Progenitor cell of endocrine pancreas (in vitro differentiated cells): ENCODE results near the gene SUMF1. TPM values are rescaled to one million over a fixed set of nuclear protein-coding genes. Genes with fewer than 3 reads are reported as not detected.

Experiments
- DNase-seq: peaks from one replicate; pipeline ENCODE4 v3.0.0; 2021; ENCODE audit warnings: low spot score; ENCODE audit not compliant: unreplicated experiment
- H3K27ac Mint-ChIP-seq: 2 replicates; pipeline ENCODE4 v1.8.0; 2021; ENCODE audit warnings: mild to moderate bottlenecking, moderate library complexity, mixed read lengths
- H3K27me3 Mint-ChIP-seq: 2 replicates; pipeline ENCODE4 v1.8.0; 2021; ENCODE audit warnings: mixed read lengths
- H3K36me3 Mint-ChIP-seq: 2 replicates; pipeline ENCODE4 v1.8.0; 2022; ENCODE audit warnings: mixed read lengths; ENCODE audit not compliant: insufficient read depth
- H3K4me1 Mint-ChIP-seq: 2 replicates; pipeline ENCODE4 v1.8.0; 2021; ENCODE audit warnings: low read depth, mixed read lengths
- H3K4me3 Mint-ChIP-seq: 2 replicates; pipeline ENCODE4 v1.8.0; 2021; ENCODE audit warnings: low read depth, mild to moderate bottlenecking, moderate library complexity, mixed read lengths
- H3K9me3 Mint-ChIP-seq: 2 replicates; pipeline ENCODE4 v1.8.0; 2021; ENCODE audit warnings: low read depth, mixed read lengths
- total RNA-seq: library from RNA; stranded (reverse); gene quantifications from 2 replicates; pipeline ENCODE4 v1.2.1, GENCODE V29; 2021
- TF ChIP-seq, protein P1 (sequence below): fragments of 200-600 bp; sonication (generic); IDR thresholded peaks from one replicate; pipeline ENCODE4 v1.5.0; 2021; ENCODE audit warnings: antibody characterized with exemption, mild to moderate bottlenecking; ENCODE audit not compliant: unreplicated experiment

Gene SUMF1
- total RNA-seq, 1 donor from 2014 or later = 25.0 TPM

DNA sequence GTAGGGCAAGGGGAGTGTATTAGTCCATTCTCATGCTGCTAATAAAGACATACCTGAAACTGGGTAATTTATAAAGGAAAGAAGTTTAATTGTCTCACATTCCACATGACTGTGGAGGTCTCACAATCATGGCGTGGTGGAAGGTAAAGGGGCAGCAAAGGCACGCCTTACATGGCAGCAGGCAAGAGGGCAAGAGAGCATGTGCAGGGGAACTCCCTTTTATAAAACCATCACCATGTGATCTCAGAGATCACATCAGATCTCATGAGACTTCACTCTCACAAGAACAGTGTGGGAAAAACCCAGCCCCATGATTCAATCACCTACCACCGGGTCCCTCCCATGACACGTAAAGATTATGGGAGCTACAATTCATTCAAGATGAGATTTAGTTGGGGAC lies 41.4 kb downstream of the SUMF1 start:
- no peak for DNase-seq
- no peaks in the 10 kb centered on the region for H3K9me3 Mint-ChIP-seq
- H3K36me3 Mint-ChIP-seq = no peaks in the 10 kb centered on the region
- H3K27ac Mint-ChIP-seq = no peak overlapping the region
- no peaks in the 10 kb centered on the region for H3K27me3 Mint-ChIP-seq
- H3K4me3 Mint-ChIP-seq = no peak overlapping the region
- peaks cover 11% of the 10 kb centered on the region for H3K4me1 Mint-ChIP-seq
- TF ChIP-seq, protein P1, sequence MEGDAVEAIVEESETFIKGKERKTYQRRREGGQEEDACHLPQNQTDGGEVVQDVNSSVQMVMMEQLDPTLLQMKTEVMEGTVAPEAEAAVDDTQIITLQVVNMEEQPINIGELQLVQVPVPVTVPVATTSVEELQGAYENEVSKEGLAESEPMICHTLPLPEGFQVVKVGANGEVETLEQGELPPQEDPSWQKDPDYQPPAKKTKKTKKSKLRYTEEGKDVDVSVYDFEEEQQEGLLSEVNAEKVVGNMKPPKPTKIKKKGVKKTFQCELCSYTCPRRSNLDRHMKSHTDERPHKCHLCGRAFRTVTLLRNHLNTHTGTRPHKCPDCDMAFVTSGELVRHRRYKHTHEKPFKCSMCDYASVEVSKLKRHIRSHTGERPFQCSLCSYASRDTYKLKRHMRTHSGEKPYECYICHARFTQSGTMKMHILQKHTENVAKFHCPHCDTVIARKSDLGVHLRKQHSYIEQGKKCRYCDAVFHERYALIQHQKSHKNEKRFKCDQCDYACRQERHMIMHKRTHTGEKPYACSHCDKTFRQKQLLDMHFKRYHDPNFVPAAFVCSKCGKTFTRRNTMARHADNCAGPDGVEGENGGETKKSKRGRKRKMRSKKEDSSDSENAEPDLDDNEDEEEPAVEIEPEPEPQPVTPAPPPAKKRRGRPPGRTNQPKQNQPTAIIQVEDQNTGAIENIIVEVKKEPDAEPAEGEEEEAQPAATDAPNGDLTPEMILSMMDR = no peak

DNA sequence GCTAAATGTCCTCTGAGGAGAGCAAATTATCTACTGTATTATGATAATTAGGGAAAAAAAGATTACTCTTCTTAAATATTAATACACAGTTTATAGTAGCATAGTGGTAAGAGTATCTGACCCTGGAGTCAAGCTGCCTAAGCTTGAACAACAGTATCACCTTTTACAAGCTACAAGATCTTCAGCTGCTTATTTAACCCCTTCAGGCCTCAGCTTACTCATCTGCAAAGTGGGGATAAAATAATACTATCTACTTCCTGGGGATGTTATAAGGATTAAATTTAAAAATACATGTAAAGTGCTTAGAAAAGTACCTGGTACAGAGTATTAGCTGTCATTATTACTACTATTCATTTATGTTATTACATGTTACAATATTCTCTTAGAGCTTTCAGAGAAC lies 42.0 kb downstream of the SUMF1 start:
- H3K9me3 Mint-ChIP-seq = no peaks in the 10 kb centered on the region
- no peak for DNase-seq
- H3K36me3 Mint-ChIP-seq = no peaks in the 10 kb centered on the region
- TF ChIP-seq, protein P1 = no peak
- H3K4me3 Mint-ChIP-seq = no peak overlapping the region
- no peaks in the 10 kb centered on the region for H3K27me3 Mint-ChIP-seq
- H3K4me1 Mint-ChIP-seq = peaks cover 11% of the 10 kb centered on the region
- no peak overlapping the region for H3K27ac Mint-ChIP-seq

DNA sequence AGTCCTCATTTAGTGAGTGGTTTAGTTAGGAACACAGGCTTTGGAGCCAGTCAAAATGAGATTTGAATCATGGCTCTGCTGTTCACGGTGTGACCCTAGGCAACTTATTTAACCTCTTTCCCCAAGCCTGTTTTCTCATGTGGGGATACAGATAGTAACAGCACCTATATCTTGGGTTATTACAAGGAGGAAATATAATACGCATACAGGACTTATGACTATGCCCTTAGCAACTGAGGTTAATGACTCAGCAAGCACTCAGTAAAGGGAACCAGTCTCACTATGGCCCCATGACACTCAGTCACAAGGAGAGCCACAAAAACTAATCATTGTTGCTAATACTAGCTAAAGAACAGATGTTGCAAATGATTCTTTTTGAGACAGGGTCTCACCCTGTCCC lies 45.9 kb downstream of the SUMF1 start:
- no peak for DNase-seq
- H3K4me1 Mint-ChIP-seq = no peaks in the 10 kb centered on the region
- no peak overlapping the region for H3K27ac Mint-ChIP-seq
- H3K36me3 Mint-ChIP-seq = no peaks in the 10 kb centered on the region
- TF ChIP-seq, protein P1 = no peak
- no peaks in the 10 kb centered on the region for H3K27me3 Mint-ChIP-seq
- no peaks in the 10 kb centered on the region for H3K9me3 Mint-ChIP-seq
- no peak overlapping the region for H3K4me3 Mint-ChIP-seq

DNA sequence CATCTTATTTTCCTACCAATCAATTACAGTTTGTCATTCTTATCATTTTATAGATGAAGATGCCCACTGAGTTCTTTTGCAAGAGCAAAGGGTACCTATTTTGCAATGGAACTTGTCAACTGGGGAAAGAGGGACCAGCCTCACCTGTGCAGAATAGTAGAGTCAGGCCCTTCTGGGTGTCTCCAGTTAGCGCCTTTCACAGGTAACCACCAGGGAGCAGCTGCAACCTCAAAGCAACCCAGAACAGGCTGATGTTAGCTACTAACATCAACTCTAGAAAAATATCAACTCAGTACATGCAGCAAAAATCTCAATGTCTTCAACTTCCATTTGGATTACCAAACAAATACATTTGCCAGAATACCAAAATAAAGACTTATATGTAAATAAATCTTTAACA lies 47.1 kb downstream of the SUMF1 start:
- H3K4me3 Mint-ChIP-seq = no peak overlapping the region

DNA sequence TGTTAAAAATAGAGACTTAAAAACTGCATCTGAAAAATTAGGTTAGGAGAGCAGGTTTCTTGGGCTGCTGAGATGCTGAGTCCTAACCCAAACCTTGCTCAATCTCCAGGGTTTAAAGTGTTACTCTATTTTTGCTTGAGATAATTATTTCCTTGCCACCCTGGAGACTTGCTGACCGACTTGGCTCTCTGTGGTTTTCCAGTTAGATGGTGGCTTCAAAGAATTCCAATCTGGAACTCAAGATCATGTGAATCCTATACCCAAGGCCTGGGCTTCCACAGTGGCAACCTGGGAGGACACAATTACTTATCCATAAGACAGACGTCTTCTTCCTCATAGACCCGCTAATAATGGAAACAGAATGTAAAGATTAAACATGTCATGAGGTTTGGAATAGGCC lies 47.7 kb downstream of the SUMF1 start:
- H3K9me3 Mint-ChIP-seq = no peaks in the 10 kb centered on the region
- no peaks in the 10 kb centered on the region for H3K36me3 Mint-ChIP-seq
- no peak overlapping the region for H3K4me3 Mint-ChIP-seq
- H3K4me1 Mint-ChIP-seq = peaks cover 2% of the 10 kb centered on the region
- TF ChIP-seq, protein P1 = no peak
- DNase-seq = no peak
- peak overlapping the region; percentile 18 for H3K27ac Mint-ChIP-seq
- no peaks in the 10 kb centered on the region for H3K27me3 Mint-ChIP-seq

More for the DNA sequence above, 47.1 kb downstream of the SUMF1 start:
- H3K27ac Mint-ChIP-seq = no peak overlapping the region
- no peaks in the 10 kb centered on the region for H3K4me1 Mint-ChIP-seq
- TF ChIP-seq, protein P1 = no peak
- no peaks in the 10 kb centered on the region for H3K9me3 Mint-ChIP-seq
- no peak for DNase-seq
- H3K27me3 Mint-ChIP-seq = no peaks in the 10 kb centered on the region
- no peaks in the 10 kb centered on the region for H3K36me3 Mint-ChIP-seq

DNA sequence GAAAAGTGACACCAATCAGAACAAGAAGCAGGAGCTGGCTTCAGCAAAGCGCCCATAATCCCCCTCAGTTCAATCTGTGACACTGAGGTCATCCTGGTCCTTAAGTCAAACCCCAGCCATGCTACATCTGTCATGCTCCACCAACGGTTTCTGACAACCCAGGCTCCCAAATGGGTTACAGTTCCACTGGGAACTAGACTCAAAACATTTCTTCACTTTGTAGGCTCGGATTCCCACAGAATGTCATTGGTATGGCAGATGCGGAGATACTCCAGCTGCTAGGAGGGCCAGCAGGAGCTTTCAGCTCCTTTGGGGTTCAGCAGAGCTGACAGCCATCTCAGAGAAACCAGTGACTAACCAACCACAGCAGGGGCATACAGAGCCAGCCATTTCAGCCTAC lies 48.9 kb downstream of the SUMF1 start:
- Mint-ChIP-seq H3K27ac (no peak overlapping the region), H3K36me3 (peaks cover 1% of the 10 kb centered on the region), H3K27me3 (no peaks in the 10 kb centered on the region)

More for the DNA sequence above, 48.9 kb downstream of the SUMF1 start:
- TF ChIP-seq, protein P1 = no peak
- Mint-ChIP-seq H3K4me3 (no peak overlapping the region), H3K9me3 (no peaks in the 10 kb centered on the region), H3K4me1 (peaks cover 2% of the 10 kb centered on the region)
- no peak for DNase-seq
